Endothelial cell of umbilical vein (primary cell): ENCODE data around the gene NSD2. TPM values are rescaled to one million over a fixed set of nuclear protein-coding genes. Genes with fewer than 3 reads are reported as not detected.

Source experiments
- BruUV-seq: library from RNA; stranded (reverse); fragments of 400-500 nt; replicated peaks from 2 replicates; lab custom pipeline; 2021; lab: Mats Ljungman, UMichigan
- CTCF ChIA-PET: fragments of 300-600, 350-600 bp; sonication (Branson Sonifier 250); formaldehyde crosslinking; loops from one replicate; lab custom pipeline; 2021; ENCODE audit warnings: antibody characterized with exemption, inconsistent platforms; lab: Charles Lee
- POLR2A ChIA-PET: fragments of 300-600, 350-600 bp; sonication (Branson Sonifier 250); formaldehyde crosslinking; loops from one replicate; lab custom pipeline; 2021; ENCODE audit warnings: antibody characterized with exemption, inconsistent platforms; lab: Charles Lee
- DNase-seq: peaks from one replicate; pipeline ENCODE4 v3.0.0-alpha.2; 2011; ENCODE audit warnings: low read depth, low spot score
- FAIRE-seq: peaks from 2 replicates; lab custom pipeline; 2011; peaks lifted over from hg19 to GRCh38; lab: Jason Lieb, UNC
- H2AFZ ChIP-seq: 2 replicates; pipeline ENCODE4 v1.6.0; 2012; ENCODE audit warnings: low read depth, low read length, control low read depth, inconsistent platforms
- H3K27ac ChIP-seq: 2 replicates; pipeline ENCODE4 v1.5.1; 2011; ENCODE audit warnings: low read depth, mild to moderate bottlenecking, control low read depth, low read length, moderate library complexity; ENCODE audit not compliant: insufficient read depth
- H3K27me3 ChIP-seq, 2 experiments: 2 replicates each; pipeline versions ENCODE4 v1.6.0 to v1.6.1; 2011; ENCODE audit warnings: low read length in 2 of 2, mixed read lengths in 1 of 2; ENCODE audit not compliant: control insufficient read depth in 2 of 2, insufficient read depth in 2 of 2
- H3K36me3 ChIP-seq, 2 experiments: 2 replicates in 1 of 2; 3 replicates in 1 of 2; pipeline ENCODE4 v1.5.1; 2011; ENCODE audit warnings: low read length in 2 of 2, mild to moderate bottlenecking in 1 of 2, moderate library complexity in 1 of 2; ENCODE audit not compliant: control insufficient read depth in 2 of 2, insufficient read depth in 2 of 2; ENCODE audit errors: extremely low read depth in 1 of 2
- H3K4me1 ChIP-seq: 3 replicates; pipeline ENCODE4 v1.5.1; 2011; ENCODE audit warnings: mild to moderate bottlenecking, low read length; ENCODE audit not compliant: control insufficient read depth, insufficient read depth; ENCODE audit errors: extremely low read depth
- H3K4me2 ChIP-seq: 2 replicates; pipeline ENCODE4 v1.6.1; 2011; ENCODE audit warnings: low read length, control low read depth, mixed read lengths; ENCODE audit not compliant: insufficient read depth
- H3K4me3 ChIP-seq, 3 experiments: fragments of 200-600 bp in 1 of 3; sonication (generic), shearing (Covaris generic) in 1 of 3; replicated peaks in 1 of 3; 2 replicates each; pipeline ENCODE4 v1.5.1; 2011 to 2016; ENCODE audit warnings: control low read depth in 3 of 3, low read length in 3 of 3, mild to moderate bottlenecking in 2 of 3, inconsistent platforms in 1 of 3, low read depth in 1 of 3, moderate library complexity in 1 of 3; ENCODE audit not compliant: insufficient read depth in 1 of 3
- H3K79me2 ChIP-seq: 2 replicates; pipeline ENCODE4 v1.6.0; 2012; ENCODE audit warnings: low read length, inconsistent platforms; ENCODE audit not compliant: control insufficient read depth, insufficient read depth
- H3K9ac ChIP-seq: replicated peaks from 2 replicates; pipeline ENCODE3; 2011; ENCODE audit warnings: low read length, control low read depth; ENCODE audit not compliant: insufficient read depth; ENCODE audit errors: extremely low read depth
- H3K9me1 ChIP-seq: replicated peaks from 3 replicates; pipeline ENCODE4 v1.6.0; 2011; ENCODE audit warnings: mild to moderate bottlenecking, low read length; ENCODE audit not compliant: control insufficient read depth, insufficient read depth; ENCODE audit errors: extremely low read depth
- H3K9me3 ChIP-seq: replicated peaks from 2 replicates; pipeline ENCODE4 v1.5.1; 2012; ENCODE audit warnings: low read length, inconsistent platforms; ENCODE audit not compliant: control insufficient read depth, insufficient read depth
- H4K20me1 ChIP-seq: replicated peaks from 2 replicates; pipeline ENCODE3; 2011; ENCODE audit warnings: mild to moderate bottlenecking, low read length; ENCODE audit not compliant: control insufficient read depth, insufficient read depth; ENCODE audit errors: extremely low read depth
- CTCF ChIP-seq, 2 donors: IDR thresholded peaks; 1 replicate in 1 of 2; 2 replicates in 1 of 2; pipeline ENCODE4 v1.5.1; 2011; ENCODE audit warnings: low read length in 2 of 2, mild to moderate bottlenecking in 2 of 2, moderate library complexity in 2 of 2, control low read depth in 1 of 2, inconsistent platforms in 1 of 2, low read depth in 1 of 2; ENCODE audit not compliant: insufficient read depth in 1 of 2; ENCODE audit errors: extremely low read depth in 1 of 2
- EZH2 ChIP-seq: IDR thresholded peaks from 2 replicates; pipeline ENCODE4 v1.6.1; 2012; ENCODE audit warnings: borderline replicate concordance, low read depth, mild to moderate bottlenecking, moderate library complexity, low read length, inconsistent platforms; ENCODE audit not compliant: severe bottlenecking
- FOS ChIP-seq: IDR thresholded peaks from 2 replicates; pipeline ENCODE4 v1.6.1; 2011; ENCODE audit warnings: mild to moderate bottlenecking, low read length, moderate library complexity, borderline replicate concordance; ENCODE audit not compliant: insufficient read depth
- GATA2 ChIP-seq: IDR thresholded peaks from 2 replicates; pipeline ENCODE4 v1.7.0; 2011; ENCODE audit warnings: low read depth, mild to moderate bottlenecking, moderate library complexity, mixed read lengths, low read length; ENCODE audit not compliant: insufficient read length, insufficient read depth
- JUN ChIP-seq: IDR thresholded peaks from 2 replicates; pipeline ENCODE4 v1.6.1; 2011; ENCODE audit warnings: borderline replicate concordance, low read depth; ENCODE audit not compliant: insufficient read length, insufficient read depth
- MYC ChIP-seq: IDR thresholded peaks from one replicate; pipeline ENCODE4 v1.6.1; 2011; ENCODE audit warnings: mild to moderate bottlenecking, low read depth, low read length
- POLR2A ChIP-seq: IDR thresholded peaks from 2 replicates; pipeline ENCODE4 v1.6.1; 2012; ENCODE audit warnings: low read depth, mild to moderate bottlenecking, control low read depth, low read length
- POLR2AphosphoS5 ChIP-seq: IDR thresholded peaks from 2 replicates; pipeline ENCODE4 v1.6.1; 2012; ENCODE audit warnings: low read depth, mild to moderate bottlenecking, control low read depth, low read length, moderate library complexity; ENCODE audit not compliant: insufficient read depth
- dilution Hi-C: fragments of 300-500 bp; cut with MboI; formaldehyde crosslinking; loops from one replicate; pipeline ENCODE4 v1.15.0; 2019; ENCODE audit warnings: low sequenced_read_pairs; ENCODE audit not compliant: extremely low pct_ligation_motif_present
- intact Hi-C: fragments of 100-400 bp; cut with micrococcal nuclease; formaldehyde crosslinking; loops from one replicate; pipeline ENCODE4 v1.10.0; 2022
- polyA plus RNA-seq, 4 experiments: library from polyadenylated mRNA; depleted of rRNA in 3 of 4; stranded (reverse) in 3 of 4; unstranded in 1 of 4; fragments of >200 nt; gene quantifications; 2 replicates each; pipeline versions ENCODE4 v1.2.1 to v1.2.3, GENCODE V29; 2011 to 2012; ENCODE audit warnings: missing spikeins in 1 of 4
- total RNA-seq: library from RNA; stranded (reverse); gene quantifications from 2 replicates; pipeline ENCODE4 v1.2.3, GENCODE V29; 2021
- TF ChIP-seq, protein P1 (sequence below): IDR thresholded peaks from 2 replicates; pipeline ENCODE4 v1.6.1; 2011; ENCODE audit not compliant: insufficient read depth, insufficient read length

Gene NSD2
- total and polyA plus RNA-seq, 2 donors (not counting 3 experiments of a cell fraction or from before 2014, with no cell fraction given) = 31.3 to 171 TPM

- FAIRE-seq = no peak
- Histone ChIP-seq H3K4me3 (no peak overlapping the region), H2AFZ (no peak overlapping the region), H3K9ac (no peak overlapping the region), H3K4me1 (no peaks in the 10 kb centered on the region), H3K4me2 (no peak overlapping the region), H3K27ac (no peak overlapping the region), H3K9me3 (no peaks in the 10 kb centered on the region), H3K79me2 (peaks cover 59% of the 10 kb centered on the region), H3K9me1 (no peaks in the 10 kb centered on the region), H4K20me1 (no peaks in the 10 kb centered on the region), H3K36me3 (peaks cover 13 to 16% of the 10 kb centered on the region in 2 experiments), H3K27me3 (no peaks in the 10 kb centered on the region)
- ChIA-PET CTCF (interaction anchor here (1.2 to 2.0 kb wide), 2 partner anchors 15 to 17 kb away, joined by 4 to 5 read pairs; no protein-coding TSS in a partner anchor), POLR2A (no interaction called here)
- DNase-seq = no peak
- dilution Hi-C loops = no loop called here
- intact Hi-C loops = no loop called here
- TF ChIP-seq POLR2A (no peak), GATA2 (no peak), FOS (no peak), EZH2 (no peak), CTCF (IDR thresholded peaks at IDR 0.05; ENCODE audit: extremely low read depth in 1 of 2, insufficient read depth in 1 of 2, low read depth in 1 of 2, low read length in 2 of 2) (no peak), POLR2AphosphoS5 (no peak), MYC (no peak), JUN (no peak)
- TF ChIP-seq, protein P1, sequence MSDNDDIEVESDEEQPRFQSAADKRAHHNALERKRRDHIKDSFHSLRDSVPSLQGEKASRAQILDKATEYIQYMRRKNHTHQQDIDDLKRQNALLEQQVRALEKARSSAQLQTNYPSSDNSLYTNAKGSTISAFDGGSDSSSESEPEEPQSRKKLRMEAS = no peak
- BruUV-seq = no TSS peak
Measured at GRCh38 chr4:1927675-1928074, 56.5 kb downstream of the NSD2 start.
